Measurements from ENCODE around the gene TC2N.
"Not testable (repeated sequence)": the region's sequence is repeated elsewhere in the genome, so short reads cannot be mapped to it uniquely, and the experiment has no call there.

TC2N gene

DNA sequence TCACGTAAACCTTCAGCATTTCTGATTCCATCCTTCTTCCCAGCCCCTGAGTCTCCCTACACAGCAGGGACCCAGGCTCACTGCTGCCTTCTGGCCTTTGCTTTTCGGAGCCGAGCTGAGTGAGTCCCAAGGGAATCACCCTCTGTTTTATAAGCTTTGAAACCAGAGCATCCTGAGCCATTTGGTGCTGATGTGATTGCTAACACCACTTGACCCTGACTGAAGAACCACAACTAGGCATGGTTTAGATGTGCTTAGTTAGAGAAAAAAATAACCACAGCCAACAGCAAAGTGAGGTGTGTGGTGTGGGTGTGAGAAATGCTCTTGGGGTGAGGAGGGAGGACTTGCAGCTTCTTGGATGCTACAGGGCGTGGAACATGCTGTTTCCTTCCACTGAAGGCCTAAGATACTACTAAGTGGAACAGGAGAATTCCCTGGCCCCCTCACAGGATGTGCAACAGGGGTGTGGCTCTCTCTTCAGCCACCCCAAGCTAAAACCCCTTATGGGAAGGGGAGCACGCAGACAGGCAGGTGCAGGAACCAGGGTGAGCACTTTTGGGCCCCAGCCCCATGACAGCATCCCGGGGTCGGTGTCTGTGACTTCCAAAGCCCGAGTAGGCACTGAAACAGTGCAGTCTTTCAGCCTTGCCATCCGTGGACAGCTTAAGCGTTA lies at the start of gene TC2N:
Gene TC2N (minus strand): TSS at position 221 of the 673 bp plus-strand sequence. CDS start 53,767 bp downstream, outside the sequence.
- no peak for DNase-seq

DNA sequence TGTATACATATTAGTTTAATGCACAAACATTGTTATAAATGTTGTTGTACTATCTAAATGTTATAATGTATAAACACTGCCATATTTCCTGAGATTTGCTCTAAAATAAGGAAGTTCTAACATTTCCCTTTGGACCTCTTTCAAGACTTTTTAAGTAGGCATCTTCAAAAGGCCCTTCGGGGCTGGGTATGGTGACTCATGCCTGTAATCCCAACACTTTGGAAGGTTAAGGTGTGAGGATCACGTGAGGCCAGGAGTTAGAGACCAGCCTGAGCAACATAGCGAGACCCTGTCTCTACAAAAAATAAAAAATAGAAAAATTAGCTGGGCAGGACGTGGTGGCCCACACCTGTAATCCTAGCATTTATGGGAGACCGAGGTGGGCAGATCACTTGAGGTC lies 44.7 kb upstream of the TC2N start:
- no peak for DNase-seq

DNA sequence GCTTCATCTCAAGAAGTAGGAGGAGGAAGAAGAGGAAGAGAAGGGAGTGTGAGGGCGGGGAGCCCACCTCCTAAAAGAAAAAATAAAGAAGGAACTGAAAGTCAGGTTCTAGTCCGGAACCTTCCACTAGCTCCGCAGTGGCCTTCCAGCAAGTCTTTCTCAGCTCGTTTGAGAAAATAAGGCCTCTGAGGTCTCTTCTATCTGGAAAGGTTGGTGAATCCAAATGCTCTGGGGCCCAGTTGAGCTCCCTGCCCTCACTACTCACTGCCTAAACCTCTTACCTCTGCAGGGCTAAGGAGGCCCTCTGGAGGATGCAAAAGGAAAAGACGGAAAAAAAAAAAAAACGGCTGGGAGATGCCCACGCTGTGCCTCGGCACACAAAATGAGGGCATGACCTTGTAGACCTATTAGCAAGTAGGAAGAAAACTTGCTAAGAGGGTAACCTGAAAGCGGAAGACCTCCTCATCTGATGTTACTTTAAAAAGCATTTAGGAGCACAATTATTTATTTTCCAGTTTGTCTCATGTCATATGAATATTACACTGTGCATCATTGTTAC lies 44.2 kb upstream of the TC2N start:
- peak; percentile 12 to 29 for DNase-seq

DNA sequence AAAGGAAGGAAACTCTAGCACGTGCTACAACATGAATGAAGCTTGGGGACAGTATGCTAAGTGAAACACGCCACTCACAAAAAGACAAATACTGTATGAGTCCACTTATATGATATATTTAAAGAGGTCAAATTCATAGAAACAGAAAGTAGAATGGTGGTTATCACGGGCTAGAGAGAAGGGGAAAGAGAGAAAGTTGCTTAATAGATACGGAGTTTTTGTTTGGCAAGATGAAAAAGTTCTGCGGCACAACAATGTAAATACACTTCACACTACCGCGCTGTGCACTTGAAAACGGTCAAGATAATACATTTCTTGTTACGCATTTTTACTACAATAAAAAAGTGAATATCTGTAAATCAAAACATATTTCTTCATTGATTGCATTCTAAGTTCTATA lies 42.9 kb upstream of the TC2N start:
- no peak for DNase-seq

DNA sequence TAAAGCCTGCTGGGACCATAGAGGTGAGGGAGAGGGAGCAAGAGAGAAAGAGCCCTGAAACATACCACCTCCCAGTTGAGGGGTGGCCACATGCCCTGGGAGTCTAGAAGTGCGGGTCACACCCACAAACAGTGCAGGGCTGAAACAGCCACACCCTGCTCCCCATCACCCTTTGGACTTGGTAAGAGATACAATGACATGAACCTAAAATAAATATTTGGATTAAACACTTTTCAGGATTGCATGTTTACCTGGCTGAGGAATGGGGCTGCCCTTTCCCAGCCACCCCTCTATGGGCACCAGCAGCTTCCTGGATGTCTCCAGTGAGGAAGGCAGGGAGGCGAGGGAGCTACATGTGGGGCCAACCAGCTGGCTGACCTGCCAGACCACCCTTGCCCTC lies 39.0 kb upstream of the TC2N start:
- DNase-seq: no peak

DNA sequence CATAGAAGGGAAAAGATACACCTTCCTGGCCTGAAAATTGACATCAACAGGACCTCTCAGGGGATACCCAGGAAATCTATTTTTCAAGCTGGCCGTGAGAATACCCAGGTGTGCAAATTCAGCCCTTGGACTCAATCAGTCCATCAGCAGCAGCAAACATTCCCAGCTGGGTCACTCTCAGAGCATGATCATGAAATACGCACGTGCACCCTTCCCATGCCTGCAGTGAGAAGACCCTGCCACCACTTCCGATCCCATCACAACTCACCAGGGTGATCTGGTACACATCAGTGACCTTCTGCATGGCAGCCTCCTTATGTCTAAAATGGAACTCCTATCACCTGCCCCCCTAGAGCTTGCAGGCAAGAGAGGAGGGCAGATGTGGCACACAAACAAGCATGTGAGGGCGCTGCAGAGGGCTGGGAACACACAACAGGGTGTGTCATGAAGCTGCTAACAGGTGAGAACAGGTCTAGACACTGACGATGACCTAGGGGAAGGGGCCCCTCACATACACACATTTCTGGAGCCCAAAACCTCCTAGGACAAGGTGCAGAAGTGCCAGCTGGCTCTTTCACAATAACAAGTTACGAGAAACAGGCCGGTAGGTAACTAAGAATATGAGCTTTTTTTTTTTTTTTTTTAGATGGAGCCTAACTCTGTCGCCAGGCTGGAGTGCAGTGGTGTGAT lies 37.8 kb upstream of the TC2N start:
- no peak for DNase-seq

DNA sequence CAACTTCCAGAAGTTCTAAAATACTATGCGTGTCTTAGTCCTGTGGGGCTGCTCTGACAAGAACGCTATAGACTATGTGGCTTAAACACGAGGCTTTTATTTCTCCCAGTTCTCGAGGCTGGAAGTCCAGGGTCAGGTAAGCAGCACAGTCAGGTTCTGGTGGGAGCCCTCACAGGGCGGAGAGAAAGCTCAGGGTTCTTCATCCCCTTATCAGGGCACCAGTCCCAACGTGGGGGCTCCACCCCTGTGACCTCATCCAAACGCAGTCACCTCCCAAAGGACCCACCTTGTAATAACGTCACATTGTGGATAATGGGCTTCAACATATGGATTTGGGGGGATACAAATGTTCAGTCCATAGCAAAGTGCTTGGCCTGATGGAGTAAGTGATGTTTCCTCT lies 37.1 kb upstream of the TC2N start:
- DNase-seq: no peak

DNA sequence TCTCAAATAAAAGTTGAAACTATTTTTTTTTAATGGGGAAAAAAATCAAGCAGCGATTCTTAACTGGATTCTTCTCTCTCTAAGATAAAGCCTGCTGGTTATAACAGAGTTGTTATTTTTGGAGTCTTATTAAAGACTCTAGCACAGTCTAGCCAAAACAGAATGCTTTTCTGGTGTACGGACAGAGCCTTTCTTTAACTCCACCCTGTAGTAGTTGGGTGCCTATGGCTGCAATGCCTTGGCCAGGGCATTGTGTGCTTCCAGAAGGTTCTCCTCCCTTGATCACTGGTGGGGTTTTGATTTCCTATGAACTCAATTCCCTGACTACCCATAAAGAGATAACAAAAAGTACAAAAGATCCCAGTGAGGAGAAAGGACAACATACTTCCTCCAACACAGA lies 35.7 kb upstream of the TC2N start:
- DNase-seq: no peak

DNA sequence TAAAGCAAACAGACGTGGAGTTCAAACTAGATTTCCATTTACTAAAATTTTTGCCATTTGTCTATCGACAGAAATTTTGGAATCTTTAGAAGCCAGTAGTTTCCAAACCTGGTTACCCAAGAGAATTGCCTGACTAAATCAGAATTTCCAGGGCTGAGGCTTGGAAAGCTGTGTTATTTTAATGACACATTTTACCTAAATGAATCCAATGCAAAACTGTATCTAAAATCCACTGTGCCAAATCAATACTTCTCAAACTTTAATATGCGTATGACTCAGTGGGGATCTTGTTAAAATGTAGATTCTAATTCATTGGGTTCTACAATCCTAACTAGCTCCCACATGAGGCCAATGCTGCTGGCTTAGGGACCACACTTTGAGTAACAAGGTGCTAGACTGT lies 35.0 kb upstream of the TC2N start:
- no peak for DNase-seq

DNA sequence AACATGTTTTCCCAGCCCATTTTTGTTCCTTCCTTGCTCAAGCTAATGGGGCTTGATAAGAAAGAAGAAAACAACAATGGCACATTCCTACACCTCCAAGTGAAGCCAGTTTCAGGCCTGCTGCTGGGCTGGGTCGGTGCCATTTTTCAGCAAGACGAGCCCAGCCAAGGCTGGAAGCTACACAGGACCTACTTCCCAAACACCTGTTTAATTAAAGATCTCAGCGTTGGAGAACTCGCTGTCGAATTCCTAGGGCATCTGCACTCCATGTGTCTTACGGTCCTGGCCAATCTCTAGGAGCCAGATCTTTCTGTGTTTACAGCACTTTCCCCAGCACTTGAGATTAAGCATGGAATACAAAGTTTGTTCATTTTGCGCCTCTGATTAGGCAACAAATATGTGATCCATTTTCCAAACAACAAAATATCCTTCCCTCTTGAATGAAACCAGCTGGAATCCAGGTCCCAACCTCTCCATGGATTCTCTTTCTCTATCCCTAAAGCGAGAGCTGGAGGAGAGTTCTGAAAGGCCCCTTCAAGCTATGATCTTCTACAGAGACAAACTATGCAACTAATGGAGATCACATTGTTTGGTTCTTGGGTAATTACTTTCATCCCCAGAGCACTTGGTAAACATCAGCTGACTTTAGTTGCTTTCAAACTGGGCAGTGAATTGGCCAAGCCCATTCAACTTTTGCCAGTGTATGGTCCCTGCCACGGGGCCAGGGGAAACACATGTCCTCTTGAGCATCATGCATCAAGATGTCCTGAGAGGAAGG lies 34.3 kb upstream of the TC2N start:
- DNase-seq: no peak

DNA sequence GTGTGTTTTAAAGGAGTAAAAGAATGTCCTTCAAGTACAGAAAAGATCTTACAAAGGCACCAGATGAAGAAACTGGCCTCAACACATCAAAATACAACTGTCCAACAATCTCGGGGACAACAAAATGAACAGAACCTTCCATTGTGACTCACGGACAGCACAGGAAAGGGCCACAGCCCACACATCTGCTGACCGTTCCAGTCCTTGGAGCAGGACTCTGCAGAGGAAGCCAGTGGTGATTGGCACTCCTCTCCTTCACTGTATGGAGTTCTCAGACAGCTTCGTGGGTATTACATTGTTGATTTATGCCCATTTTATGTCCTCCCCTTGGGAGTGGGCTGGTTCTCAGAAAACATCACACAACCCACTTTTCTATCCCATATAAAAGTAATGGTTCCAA lies 32.5 kb upstream of the TC2N start:
- DNase-seq: no peak

DNA sequence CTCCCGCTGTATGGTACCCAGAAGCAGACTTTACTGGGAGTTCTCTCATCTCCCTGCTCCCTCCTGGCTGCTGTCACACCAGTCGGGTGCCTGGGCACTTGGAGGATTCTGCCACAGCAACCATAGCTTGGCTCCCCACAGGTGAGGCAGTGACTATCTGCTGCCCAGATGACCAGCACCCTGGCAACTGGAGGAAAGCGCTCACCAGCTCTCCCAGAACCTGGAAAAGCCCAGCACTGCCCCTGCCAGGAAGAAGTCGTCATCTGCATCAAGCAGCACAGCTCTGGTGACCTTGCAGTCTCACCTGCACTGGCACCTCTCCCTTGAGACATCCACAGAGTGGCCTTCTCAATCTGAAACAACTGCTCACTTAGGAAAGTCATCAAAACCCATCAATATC lies 31.9 kb upstream of the TC2N start:
- DNase-seq: no peak

DNA sequence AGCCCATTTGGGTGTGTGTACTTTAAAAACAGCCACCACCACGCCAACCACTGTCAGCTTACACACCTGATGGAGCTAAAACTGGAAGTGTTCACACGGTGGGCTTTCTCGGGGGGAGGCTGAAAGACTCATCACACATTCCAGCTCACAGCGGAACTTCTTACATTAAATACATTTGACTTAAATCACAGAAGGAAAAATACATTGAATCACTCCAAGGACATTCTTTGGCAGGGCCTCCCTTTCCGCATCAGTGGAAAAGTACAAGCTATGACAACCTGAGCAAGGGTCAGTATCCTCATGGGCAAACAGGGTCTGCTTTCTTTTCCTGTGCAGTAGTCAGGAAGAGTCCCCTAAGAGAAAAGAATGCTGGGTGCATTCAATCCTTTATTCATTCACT lies 31.0 kb upstream of the TC2N start:
- no peak for DNase-seq

DNA sequence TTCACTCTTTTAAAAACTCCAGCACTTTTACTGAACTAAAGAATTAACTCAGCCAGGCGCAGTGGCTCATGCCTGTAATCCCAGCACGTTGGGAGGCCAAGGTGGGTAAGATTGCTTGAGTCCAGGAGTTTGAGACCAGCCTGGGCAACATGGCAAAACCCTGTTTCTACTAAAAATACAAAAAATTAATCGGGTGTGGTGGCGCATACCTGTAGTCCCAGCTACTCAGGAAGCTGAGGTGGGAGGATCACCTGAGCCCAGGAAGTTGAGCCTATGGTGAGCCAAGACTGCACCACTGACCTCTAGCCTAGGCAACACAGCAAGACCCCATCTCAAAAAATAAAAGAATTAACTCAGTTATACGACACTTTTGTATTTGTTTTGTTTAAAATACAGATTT lies 30.4 kb upstream of the TC2N start:
- DNase-seq: not testable (repeated sequence)

DNA sequence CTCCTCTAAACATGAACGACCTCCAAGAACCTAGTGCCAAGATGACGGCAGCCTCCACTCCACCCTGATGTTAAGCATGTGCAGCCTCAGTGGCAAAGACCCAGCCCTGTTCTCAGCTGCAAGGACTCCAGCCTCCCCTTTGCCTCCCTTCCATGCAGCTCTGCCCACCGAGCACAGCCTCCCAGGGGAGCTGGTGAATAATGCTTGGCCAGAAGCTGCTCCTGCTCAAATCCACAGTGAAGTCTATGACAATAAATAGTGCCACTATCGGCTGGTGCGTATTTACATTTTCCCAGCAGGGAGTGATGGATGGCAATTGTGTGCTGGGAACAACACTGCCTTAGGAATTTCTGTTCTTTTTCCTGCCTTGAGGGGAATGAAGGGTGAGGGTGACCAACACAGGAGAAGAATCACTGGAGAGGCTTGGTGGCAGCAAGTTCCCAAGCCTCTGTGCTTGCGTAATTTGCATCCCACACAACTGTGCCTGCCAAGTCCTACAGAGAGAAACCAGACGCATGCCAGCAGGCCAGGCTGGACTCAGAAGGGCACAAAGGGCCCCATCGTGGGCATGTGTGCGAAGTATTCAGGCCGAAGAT lies 29.9 kb upstream of the TC2N start:
- no peak for DNase-seq

DNA sequence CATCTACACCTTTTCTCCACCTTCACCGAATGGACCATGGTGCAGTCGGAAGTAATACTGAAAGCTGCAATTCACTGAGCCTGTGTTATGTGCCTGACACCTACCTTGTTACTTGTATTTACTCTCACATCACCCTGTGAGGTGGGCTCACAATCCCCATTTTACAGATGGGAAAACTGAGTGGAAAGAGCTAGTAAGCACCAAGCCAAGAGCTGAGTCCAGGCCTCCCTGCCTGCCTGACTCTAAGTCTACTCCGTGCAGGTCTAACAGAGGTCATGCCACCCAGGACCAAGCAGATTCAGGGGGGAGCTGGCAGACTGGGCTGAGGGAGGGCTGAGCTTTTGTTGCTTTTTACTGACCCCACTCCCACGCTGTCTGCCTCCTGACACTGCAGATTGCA lies 29.1 kb upstream of the TC2N start:
- DNase-seq: no peak

DNA sequence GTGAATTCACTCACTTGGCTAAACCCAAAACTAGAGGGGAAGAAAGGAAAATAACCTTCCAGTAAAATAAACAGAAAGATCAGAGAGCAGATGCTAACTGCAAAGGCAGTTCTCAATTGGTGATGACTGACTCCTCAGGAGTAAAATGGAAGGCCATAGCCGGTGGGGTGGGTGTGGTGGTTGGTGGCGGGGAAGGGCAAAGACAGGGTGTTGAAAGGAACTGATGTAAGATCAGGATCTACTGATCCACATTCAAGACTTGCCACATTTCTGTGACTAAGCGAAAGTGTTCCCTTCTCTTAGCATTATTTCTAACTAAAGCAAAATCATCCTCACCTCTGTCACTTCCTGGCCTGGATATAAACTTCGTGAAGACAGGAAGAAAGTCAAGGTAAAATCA lies 26.3 kb upstream of the TC2N start:
- DNase-seq: no peak

DNA sequence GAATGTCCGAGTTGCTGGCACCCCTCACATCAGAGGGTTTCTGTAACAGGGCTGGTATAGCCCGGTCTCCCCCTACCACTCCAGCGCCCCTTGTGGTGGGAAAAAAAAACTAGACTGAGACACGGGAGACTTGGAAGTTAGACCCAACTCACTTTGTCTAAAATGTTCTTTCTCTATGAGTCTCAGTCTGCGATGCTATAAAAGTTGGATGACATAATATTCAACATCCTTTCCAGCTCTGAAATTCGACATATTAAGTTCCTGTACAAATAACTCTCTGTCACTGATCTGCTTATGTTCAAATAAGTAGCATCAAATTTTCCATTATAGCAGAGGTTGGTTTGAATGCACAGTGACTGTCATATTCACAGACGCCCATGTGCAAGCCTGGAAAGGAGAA lies 25.7 kb upstream of the TC2N start:
- DNase-seq: no peak

DNA sequence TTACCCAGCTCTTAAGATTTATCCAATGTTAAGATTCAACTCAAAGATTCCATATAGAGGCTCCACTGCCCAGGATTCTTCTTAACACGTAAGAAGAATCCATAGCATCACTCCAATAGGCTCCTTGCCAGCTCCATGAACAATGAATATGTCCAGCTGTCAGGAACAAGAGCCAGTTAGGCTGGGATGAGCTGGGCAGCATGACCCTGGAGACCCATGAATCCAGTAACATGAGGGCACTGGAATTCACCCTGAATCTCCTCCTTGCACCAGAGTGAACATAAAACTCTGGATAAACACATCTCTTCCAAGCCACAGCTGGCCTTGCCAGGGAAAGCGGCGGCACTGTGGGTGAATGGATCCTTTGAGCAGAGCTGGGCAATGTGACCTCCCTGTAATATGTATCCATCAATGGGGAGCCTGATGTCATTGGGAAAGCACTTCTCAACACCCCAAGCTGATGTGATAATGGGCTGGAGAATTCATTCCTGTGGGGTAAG lies 24.4 kb upstream of the TC2N start:
- no peak for DNase-seq

DNA sequence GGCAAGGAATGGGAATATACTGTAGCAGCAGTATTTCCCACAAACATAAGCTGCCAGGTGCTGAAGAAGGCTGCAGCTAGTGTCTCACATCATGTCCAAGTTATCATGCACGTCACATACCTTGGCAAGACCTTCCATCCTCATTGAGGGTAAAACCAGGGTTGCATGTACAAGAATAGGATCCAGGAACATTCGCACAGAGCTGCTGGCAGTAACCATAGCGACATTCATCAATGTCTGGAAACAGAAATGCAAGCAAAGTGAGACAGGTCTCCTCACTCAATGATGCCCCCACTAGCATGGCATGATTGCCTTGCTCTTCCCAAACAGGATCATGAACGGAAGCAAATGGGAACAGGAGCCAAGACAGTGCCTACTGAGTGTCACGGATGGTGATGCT lies 23.8 kb upstream of the TC2N start:
- DNase-seq: no peak

DNA sequence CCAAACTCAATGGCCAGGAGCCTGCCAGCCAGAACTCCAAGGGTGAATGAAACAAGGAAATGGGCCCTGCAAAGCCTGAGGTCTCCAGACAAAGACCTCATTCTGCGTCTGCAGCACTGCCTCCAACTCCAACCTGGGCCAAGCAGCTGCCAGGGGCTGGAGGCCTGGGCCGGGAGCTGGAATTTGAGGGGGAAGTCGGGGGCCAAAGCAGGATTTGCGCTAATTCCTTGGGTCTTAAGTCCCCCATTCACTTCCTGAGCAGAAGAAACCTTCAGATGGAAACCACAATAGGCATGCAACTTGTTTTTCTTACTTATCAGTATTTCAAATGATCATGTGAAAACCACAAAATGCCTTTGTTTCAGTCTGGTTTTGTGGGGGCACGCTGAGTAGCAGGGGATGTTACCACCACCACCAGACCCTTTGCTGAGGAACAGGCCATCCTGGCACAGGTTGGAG lies 23.0 kb upstream of the TC2N start:
- DNase-seq: no peak

DNA sequence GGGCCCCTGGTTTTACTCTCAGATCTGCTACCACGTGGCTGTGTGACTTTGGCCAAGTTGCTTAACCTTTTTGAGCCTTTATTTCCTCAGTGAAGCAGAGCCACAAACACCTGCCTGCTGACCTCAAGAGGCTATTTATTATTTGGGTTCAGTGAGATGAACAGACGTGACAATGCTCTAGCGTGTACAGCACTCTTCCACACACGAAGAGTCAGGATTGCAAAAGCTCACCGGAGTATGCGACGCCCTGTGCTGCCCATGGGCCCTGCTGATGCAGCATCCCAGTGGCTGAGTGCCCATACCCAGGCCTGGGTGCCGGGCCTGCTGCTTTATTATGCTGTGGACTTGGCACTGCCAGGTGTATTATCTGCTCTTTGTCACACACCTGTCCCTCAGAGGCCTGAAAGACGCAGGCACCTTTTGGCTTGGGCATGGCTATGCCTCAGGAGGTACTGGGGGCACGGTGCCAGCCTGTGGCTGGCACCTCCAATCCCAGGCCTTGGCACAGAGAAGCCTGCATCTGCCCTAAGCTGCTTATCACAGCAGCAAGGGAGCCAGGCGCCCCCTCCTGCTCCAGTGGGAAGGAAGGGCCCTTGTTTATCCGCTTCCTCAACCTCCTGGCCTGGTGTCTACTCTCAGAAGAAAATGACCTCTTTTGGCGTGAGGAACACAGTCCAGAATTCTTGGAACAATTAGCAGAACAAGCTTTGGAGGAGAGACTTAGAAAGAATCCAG lies 22.3 kb upstream of the TC2N start:
- no peak for DNase-seq
